H4 (cell line): ENCODE results near the gene ADRA2C. TPM values are rescaled to one million over a fixed set of nuclear protein-coding genes. Genes with fewer than 3 reads are reported as not detected.
"Not testable (repeated sequence)": the region's sequence is repeated elsewhere in the genome, so short reads cannot be mapped to it uniquely, and the experiment has no call there.

Experiments used
- DNase-seq: peaks from one replicate; pipeline ENCODE4 v3.0.0-alpha.2; 2015; ENCODE audit warnings: low spot score
- total RNA-seq: library from RNA; depleted of rRNA; stranded (reverse); fragments of >200 nt; shearing (Covaris generic); gene quantifications from 2 replicates; pipeline ENCODE4 v1.2.3, GENCODE V29; 2014; rRNA removed

Gene ADRA2C
- total RNA-seq, 1 experiment from 2014 or later: 1.7 TPM

GRCh38 chr4:3811621-3812020 lies 45.4 kb downstream of the ADRA2C start:
- DNase-seq: no peak

DNA sequence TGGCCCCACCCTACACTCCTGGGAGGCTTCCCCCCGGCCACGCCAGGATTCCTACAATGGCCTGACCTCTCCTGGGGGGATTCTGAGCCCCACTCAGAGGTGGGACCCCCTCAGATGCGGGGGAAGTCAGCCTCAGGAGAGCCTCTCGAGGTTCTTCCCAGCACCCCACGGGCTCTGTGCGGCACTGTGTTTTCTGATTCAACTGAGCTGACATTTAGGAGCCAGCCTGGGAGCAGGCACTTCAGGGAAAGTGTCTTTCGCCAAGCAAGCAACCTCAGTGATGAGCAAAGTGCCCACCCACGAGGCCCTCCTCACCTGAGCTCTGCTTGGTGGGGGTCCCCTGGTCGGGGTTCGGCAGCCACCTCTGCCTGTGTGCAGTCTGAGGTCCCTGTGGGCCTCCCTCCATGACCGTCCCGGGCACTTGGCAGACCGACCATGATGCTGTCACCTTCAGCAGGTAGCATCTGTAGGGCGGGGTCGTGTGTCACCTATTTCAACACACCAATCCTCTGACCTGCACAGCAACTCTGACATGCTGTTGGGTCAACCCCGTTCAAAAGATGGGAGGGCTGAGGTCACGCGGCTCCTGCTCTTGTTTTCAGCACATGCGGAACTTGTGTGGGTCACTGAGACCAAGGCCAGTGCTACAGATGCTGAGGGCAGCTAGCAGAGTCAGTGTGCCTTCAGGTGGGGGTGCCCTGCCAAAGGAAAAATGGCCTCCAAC lies 46.2 kb downstream of the ADRA2C start:
- no peak for DNase-seq

DNA sequence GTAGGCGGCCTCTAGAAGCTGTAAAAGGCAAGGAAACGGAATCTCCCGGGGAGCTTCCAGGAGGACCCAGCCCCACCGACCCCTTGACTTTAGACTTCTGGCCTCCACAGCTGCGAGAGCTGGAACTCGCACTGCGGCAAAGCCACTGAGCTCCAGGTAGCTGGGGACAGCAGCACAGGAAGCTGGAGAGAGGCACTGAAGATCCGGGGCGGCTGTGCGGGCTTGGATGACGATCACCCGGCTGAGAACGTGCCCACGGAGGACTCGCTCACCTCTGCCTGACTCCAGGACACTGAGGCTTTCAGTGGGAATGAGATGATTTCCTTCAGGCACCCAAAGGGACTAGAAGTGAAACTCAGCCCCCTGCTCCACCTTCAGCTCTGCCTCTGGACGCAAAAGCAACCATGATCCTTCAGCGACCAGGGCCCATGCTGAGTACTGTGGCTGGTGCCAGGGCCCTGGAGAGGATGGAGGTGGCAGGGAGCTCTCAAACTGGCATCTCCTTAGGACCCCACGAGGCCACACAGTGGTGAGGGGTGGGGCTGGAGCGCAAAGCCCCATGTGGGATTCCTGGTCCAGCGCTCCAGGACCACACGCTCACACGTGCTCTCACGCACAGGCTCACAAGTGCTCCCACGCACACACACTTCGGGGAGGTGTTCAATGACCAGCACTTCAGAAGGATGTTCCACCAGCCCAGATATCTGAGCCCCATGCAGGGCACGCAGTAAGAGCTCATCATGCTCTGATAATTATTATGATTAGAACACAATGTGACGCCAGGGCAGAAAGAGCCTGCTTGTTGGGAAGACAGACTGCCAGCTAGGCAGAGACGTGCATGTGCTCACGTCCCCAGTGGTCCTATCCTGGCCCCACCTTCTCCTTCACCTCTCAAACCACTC lies 47.2 kb downstream of the ADRA2C start:
- no peak for DNase-seq

DNA sequence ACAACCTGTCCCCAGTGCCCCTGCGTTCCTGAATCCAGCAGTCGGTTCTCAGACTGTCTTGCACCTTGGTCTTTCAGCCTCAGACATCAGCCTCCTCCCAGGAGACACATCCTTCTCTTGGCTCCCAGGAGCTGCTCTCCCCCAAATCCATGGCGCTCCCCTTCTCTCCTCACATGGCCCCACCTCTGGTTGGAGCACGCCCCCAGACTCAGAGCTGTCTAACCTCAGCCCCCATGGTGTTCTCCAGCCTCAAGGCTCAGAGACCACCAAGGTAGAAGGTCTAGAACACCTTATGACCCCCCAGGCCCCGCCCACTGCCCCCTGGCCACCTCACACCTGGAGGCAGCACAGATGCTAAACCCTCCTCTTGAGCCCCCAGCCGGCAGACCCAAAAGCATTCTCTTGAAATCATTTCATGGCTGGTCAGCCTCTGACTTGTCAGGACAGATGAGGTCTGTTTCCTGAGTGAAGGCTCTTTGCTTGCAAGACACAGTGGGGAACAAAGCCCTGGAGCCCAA lies 47.9 kb downstream of the ADRA2C start:
- DNase-seq: no peak

- not testable (repeated sequence) for DNase-seq
Measured at GRCh38 chr4:3814838-3815237, 48.7 kb downstream of the ADRA2C start.

DNA sequence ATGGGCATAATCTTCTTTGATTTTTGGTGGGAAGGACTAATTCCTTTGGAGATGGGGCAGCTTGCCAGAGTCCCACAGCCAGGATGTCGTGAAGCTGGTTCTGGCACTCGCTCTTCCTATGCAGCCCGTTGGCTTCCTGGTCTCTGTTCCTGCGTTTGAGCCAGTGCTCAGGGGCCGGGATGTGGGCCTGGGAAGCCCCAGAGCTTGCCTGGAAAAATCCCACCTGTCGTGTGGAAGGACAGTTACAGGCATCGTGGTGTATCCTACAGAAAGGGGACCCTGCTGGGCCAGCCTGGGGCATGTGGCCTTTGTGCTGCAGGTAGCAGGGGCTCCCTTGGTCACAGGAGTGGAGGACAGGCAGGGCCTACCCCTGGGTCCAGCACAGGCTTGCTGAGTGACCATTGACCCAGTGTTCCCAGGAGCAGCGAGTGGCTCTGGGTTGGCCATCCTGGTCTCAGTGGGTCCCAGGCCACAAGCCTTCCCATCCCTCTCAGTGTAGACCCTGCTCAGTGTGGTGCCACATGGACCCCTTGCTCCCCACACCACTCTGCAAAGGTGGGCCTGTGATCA lies 50.2 kb downstream of the ADRA2C start:
- DNase-seq: no peak

DNA sequence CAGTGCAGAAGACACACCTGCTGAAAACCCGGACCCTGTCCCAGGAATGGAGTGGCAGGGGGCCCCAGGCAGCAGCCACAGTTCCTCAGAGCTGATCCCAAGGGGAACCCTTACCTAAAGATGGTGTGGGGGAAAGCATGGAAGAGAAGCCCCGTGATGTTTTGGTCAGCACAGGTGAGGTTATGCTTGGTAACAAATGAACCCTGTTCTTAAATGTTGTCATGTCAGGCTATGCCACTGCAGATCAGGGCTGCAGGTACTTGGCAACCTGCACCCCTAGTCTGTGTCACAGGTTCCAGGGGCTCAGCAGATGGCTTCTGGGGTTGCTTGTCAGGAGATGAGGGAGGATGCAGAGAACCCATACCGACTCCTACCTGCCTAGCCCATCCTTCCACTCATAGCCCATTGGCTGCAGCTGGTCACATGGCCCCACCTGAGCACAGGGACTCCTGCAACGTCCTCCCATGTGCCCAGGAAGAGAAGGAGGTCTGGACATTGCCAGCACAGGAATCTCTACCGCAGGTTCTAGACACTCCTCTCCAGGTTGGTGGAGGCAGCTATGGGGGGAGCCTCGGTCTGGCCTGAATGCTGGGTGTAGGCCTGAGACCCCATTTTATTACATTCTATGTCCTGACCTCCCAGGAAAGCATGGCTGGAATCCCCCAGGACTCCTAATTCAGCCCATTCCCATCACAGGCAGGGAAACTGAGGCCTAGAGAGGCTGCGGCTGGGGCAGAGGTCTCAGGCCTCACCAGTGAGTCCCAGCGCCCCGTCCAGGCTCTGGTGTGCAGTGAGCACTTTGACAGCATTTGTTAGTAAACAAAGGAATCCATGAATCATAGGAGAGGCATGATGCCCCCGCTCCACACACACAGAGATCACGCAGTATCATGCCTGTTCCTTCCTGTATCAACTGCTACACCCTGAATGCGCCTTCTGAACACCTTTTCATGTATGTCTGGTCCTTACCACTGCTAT lies 51.1 kb downstream of the ADRA2C start:
- no peak for DNase-seq

Other genes with a start within 250 kb of the ADRA2C start
- 257 and 281 TPM in 2 replicates for gene LRPAP1, start 234.0 kb upstream of the ADRA2C start, total RNA-seq